OCI-M1 (cell line): Measurements from ENCODE around the gene TVP23B.
"Not testable (repeated sequence)": the region's sequence is repeated elsewhere in the genome, so short reads cannot be mapped to it uniquely, and the experiment has no call there.

Experiments
- DNase-seq: peaks from one replicate; lab custom pipeline; 2025; lab: John Stamatoyannopoulos, UW

TVP23B gene

DNA sequence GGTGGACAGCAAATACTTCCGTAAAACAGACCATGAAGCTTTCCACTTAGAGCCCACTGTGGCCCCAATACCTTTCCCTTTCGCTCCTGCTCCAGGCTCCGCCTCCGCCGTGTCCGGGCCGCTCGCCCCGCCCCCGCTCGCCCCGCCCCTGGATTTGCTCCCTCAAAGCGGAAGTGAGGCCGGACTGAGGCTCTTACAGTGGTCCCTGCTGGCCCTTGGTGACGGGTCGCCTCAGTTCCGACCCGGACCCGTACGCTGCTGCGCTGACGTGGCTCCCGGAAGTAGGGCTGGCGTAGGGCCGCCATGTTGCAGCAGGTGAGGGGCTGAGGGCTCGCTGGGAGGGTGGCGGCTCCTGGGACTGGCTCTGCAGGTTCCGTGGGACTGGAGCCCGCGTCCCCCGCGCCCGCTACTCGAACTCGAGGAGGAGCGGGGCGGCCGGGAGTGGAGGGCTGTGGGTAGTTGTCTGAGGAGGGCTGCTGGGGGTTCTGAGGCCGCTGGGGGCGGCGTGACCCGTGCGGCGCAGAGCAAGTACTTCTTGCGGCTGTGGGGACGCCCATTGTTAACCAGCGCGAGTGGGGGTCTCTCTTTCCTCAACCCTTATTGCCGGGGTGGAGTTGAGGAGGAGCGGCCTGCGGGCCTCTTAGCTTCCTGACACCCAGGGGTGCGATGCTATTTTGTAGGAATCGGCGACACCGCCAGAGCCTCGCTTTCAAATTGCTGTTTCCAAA, at the start of gene TVP23B:
Gene TVP23B, plus strand, starts transcription at position 193 of the 728 bp plus-strand sequence. Its CDS starts 111 bp downstream, at position 304.
- peak; percentile 96 for DNase-seq

DNA sequence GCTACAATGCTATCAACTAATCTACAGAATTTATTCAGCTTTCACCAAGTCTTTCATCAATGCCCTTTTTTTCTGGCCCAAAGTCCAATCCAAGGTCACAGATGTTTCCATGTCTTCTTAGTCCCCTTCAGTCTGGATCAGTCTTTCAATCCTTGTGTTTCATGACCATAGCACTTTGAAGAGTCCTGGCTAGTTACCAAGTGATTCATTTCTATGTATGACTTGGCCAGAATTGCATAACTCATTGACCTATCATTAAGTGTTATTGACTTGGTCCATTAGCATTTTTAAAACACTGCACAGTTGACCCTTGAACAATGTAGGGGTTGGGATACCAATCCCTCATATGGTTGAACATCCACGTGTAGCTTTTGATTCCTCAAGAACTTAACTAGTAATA, 48.5 kb upstream of the TVP23B start:
- not testable (repeated sequence) for DNase-seq

DNA sequence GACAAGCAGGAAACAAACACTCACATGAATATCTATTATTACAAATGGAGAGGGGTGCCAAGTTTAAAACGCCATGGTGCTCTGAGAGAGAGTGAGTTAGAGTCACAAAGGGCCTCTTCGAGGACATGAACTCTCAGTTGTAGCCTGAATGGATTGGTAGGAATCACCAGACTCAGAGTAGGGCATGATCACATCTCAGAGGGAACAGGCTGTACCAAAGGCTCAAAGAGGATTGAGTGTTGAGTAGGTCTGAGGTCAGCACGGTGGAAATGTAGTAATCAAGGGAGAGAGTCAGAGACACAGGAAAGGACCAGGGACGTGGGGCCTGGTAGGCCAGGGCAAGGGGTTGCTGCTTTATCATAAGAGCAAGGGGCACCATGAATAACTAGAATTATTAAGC, 47.6 kb upstream of the TVP23B start:
- DNase-seq, result not testable (repeated sequence)

DNA sequence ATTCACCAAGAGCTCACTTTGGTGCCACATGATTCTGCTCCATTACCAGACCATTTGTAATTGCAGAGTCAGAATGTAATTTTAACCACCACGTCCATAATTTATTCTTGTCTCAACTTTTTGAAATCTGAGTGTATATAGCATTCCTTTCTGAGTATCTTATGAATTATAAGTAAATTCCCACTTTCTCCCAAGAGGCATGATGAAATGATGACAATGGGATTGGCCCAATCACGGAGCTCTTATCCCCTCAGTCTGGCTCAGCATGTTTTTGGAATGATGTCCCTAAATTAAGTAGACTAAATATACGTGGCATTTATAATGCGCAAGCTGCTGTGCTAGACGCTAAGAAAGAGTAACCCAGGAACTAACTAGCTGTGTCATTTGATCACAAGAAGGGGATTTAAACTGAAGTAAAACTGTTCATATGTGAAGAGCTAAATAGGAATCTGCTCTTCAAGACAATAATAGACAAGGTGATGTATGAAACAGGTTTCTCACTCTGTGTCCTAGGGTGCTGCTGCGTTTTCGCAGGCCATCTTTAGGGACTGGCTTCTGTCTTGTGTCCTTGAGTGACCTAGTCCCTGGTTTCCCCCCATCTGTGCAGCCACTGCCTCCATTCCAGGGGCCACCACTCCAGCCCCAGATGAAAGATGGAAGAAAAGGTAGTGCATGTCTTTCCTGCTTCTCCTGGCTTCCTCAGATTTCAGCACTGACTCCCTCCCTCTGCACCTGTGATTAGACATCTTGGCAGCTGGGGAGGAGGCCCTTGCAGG, 41.2 kb upstream of the TVP23B start:
- not testable (repeated sequence) for DNase-seq

DNA sequence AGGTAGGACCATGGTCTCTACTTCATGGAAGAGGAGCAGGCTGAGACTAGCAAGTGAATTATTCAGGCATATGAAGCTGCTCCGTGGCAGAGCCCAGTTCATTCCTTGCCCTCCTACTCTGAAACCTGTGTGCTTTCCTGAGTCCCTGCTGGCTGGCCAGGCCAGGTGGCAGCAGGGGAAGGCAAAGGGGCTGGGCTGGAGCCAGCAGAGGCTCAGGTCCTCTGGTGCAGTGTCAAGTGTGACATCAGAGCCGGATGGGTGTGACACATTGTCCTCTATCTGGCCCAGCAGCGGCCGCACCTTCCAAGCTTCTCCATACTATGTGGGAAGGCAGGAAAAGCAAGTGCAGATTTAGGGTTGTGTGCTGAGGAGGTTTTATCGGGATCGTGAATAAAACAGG, 39.8 kb upstream of the TVP23B start:
- DNase-seq, result not testable (repeated sequence)

DNA sequence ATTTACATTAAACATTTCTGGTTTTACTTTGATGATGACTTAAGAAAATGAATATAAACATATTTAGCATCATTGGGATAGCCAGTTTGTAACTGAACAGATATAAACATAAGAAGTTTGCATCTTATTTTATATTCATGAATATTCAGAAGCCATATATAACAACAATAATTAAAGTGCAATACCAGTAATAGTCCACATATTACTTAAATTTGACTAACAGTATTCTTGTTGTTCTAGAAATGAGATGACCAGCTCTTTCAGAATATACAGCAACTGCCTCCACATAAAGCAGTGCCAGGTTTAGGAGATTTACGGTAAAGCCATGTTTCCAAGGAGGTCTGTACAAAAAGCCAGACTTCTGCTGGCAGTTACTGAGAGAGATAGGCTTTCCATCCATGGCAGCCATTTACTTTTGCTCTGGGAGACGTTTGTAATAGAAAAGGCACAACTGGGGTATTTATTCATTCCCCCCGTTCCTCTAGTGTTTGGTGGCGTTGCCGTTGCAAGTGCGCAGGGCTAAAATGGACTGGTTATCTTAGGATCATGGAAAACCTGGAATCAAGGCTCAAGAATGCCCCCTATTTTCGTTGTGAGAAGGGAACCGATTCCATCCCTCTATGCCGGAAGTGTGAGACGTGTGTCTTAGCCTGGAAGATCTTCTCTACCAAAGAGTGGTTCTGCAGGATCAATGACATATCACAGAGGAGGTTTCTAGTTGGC, 37.1 kb upstream of the TVP23B start, which contains the start of gene FBXW10:
Gene FBXW10, plus strand, starts transcription at position 356 of the 723 bp plus-strand sequence. Its CDS starts 191 bp downstream, at position 547.
- DNase-seq, result not testable (repeated sequence)

DNA sequence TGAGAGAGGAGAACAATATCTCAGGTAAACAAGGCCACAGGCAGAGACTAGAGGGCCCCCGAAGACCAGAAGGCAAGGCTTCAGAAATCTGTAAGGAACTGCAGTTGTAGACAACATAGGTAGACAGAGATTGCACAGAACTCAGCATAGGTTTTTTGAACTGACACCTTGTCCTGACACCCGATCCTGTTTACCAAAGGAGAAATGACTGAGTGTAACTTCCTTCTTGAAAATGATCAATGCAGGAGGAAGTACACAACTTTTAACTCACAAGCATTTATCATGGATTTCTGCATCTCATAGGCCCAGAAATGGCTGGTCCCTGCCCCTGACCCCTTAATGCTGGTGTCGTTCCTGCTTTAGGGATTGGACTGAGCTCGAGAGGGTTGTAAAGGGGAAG, 36.3 kb upstream of the TVP23B start:
- DNase-seq, result not testable (repeated sequence)

DNA sequence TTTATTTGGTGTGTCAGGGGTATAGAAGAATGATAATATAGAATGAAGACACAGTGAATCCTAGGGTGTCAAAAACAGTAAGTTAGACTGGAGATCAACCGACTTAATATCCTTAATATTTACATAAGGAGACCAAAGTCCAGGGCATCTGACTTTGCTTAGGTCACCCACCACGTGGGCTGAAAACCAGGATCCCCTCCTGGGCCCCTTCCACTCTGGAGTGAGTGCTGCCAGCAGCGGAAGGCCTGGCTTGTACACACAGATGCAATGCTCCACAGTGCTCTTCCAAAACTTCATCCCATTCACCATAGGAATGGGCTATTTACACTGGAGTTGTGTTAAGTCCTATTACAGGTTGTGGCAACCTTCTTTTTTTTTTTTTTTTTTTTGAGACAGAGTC, 34.4 kb upstream of the TVP23B start:
- not testable (repeated sequence) for DNase-seq

DNA sequence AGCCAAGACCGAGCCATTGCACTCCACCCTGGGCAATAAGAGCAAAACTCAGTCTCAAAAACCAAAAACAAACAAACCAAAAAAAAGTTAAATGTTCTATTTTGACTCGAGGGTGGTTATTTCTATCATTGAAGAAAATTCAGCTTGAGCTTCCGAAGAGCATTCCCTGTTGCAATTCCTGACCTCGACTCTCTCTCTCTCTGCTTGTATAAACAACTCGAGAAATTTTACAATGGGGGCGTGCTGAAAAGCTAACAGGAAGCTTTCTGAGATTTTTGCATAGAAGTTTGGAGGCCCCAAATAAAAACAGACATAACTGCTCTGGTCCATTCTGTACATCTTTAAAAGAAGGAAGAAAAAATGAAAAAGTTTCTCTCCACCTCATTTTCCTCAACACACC, 33.5 kb upstream of the TVP23B start:
- not testable (repeated sequence) for DNase-seq

DNA sequence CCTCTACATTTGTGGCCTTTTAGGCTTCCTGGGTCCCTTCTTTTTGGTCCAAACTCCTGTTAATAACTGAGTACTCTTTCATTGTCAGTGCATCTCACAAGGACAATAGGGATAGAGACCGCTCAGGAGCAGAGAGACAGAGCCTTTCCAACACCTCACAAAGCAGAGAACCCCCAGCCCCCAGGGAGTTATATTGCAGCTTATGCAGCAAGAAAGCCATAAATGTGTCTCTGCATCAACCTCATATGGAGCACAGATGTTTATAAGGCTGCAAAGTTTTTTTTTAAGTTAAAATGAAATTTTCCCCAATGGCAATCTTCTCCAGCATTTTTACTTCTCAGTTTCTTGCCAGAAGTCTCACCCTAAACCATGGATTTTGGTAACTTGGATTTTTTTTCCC, 30.7 kb upstream of the TVP23B start:
- DNase-seq, result not testable (repeated sequence)

DNA sequence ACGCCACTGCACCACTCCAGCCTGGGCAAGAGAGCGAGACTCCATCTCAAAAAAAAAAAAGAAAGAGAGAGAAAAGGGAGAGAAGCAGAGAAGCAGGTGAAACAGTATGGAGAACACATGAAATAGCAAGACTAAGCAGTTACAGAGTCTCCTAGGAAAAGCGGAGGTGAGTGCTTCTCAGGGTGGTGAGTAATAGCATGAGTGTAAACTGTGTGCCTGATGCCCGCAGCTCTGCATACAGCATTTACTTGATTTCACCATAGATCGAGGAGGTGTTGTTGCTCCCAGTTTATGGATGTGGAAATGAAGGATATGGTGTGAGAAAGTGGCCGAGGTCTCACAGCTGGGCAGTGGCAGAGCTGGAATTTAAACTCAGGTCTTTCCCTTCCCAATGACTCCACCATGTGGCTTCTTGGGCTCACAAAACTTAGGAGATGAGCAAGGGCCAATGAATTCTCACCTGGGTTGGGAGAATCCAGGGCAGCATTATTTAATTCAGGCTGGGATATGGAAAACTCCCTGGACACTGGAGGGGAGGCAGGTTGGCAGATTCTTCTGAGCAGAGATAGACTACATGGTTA, 27.1 kb upstream of the TVP23B start:
- DNase-seq, result not testable (repeated sequence)

DNA sequence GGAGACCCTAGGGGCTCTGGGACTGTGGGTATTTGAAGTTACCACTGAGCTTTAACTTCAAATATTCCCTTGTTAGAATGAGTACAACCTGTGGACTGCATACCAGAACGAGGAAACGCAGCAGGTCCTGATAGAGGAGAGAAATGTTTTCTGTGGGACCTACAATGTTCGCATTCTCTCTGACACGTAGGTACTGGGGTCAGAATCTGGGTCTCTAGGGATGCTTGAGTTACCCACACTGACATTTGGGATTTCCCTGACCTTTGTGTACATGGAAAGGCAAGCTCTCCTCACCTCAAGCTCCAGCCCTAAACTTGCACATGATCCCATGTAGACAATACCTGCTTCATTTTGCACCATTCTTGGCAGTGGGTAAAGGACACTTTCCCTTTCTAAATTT, 25.0 kb upstream of the TVP23B start:
- not testable (repeated sequence) for DNase-seq

DNA sequence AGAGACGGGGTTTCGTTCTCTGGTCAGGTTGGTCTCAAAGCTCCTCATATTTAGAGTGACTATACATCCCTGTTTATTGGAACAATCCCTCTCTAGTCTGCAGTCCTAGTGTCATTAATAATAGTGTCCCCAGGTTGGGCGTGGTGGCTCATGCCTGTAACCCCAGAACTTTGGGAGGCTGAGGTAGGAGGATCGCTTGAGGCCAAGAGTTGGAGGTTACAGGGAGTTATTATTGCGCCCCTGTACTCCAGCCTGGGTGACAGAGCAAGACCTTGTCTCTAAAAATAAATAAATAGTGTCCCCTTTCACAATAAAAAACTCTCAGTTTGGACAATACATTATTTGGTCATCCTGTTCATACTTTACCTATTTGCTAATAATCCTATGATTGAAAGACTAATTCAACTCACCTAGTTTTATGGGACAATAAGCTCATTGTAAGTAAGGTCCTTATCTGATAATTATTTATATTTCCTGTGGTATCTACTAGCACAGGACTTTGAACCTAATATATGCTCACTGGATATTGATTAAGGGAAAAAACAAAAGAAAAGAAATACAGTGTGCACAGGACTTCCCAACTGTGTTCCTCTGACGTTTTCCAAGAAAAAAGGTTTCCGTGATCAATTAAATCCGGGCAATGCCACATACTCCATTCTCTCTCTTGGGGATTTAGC, 23.5 kb upstream of the TVP23B start:
- DNase-seq, result not testable (repeated sequence)

DNA sequence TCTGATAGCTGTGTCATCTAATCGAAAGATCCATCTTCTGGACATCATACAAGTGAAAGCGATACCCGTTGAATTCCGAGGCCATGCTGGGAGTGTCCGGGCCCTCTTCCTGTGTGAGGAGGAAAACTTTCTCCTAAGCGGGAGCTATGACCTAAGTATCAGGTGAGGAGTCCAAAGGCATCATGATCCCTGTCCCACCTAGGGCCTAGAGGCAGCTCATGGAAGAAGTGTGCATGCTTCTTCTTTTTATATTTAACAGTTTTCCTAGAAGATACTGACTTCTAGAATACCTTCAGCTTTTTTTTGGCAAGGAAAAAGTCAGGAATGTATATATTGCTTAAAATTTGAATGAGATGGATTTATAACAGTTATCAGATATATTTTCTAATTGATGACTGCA, 22.6 kb upstream of the TVP23B start:
- DNase-seq, result not testable (repeated sequence)

DNA sequence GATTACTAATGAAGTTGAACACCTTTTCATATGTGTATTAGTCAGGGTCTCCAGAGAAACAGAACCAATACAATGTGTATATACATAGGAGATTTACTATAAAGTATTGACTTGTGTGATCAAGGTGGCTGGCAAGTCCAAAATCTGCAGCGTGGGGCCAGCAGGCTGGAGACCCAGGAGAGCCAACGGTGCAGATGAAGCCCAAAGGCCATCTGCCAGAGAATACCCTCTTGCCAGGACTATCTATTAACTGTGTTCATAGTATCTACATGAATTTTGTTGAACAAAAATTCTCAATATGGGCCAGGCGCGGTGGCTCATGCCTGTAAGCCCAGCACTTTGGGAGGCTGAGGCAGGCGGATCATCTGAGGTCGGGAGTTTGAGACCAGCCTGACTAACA, 20.8 kb upstream of the TVP23B start:
- DNase-seq, result not testable (repeated sequence)

DNA sequence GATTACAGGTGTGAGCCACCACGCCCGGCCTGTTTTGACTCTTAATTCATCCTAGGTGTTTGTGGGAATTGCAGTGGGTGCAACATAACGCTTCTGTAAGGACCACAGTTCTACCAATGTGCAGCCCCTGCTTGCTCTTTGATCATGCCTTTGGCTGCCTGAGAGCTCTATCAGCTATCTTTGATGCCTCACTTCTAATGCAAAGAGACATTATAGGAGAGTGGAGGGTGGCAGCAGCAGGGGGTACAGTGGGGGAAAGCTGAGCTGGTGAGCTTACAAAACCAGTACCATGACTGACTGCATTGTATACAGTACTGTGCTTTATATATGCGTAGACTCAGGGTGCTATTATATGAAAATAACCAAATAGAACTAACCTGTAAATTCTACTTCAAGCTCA, 10.4 kb upstream of the TVP23B start:
- DNase-seq, result not testable (repeated sequence)

DNA sequence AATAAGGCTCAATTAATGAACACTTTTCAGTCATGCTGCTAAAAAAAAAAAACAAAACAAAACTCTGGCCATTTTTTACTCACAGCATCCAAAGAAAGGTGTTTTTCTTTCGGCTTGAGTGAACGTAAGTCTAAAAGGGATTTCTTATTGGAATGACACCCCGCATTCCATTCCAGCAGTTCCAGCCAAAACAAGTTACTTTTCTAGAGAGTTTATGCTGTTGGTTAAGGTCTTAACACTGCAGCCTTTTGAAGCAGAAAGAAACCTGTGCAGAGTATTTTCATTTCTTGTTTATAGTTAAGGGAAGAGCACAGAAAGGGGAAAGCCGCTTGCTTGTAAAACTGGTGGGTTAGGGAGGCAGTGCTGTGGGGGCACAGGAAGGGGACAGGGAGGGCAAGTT, 9.9 kb upstream of the TVP23B start:
- not testable (repeated sequence) for DNase-seq

DNA sequence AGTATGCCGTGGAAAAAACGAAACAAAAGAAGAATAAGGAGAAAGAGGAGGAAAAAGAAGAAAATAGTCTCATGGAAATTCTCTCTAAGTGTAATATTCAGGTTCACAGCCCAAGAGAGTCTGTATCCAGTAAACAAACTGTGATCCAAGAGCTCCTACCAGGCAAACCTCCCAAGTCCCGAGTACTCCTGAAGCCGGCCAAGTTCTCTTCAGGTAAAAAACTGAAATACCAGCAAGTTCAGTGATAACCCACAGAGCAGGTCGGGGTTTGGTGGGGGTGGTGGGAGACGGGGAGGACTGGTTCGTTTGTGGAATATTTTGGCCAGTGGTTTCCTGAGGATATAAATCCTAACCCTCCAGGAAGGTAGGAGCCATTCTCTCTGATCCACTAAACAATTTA, 8.5 kb upstream of the TVP23B start:
- no peak for DNase-seq

DNA sequence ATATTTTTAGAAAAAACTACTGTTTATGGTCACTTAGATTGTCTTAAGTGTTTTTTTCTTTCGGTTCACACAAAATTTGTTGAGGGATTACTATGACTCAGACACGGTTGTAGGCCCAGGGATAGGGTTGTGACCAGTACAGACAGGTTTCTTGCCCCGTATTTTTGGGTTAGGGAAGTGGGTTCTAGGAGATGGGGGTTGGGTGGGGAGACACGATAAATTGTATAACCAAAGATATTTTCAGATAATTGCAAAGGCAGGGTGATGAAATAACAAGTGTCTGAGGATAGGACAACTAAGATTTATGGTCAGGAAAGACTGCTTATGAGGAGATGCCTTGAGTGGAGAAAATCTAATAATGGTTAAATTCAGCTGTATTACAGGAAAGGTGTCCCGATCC, 822 bp downstream of the TVP23B start:
- DNase-seq, result not testable (repeated sequence)

DNA sequence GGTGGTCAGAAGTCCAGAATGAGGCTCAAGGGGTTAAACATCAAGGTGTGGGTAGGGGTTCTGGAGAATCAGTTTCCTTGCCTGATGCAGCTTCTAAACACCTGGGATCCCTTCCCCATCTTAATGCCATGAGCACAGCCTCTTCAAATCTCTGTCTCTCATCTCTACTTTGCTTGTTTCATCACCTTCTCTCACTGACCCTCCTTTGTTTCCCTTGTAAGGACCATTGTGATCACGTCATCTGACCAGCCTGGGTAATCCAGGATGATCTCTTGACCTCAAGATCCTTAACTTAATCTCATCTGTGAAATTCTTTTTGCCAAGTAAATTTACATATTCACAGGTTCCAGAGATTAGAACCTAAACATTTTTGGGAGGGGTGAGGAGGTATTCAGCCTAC, 5.0 kb downstream of the TVP23B start:
- not testable (repeated sequence) for DNase-seq

DNA sequence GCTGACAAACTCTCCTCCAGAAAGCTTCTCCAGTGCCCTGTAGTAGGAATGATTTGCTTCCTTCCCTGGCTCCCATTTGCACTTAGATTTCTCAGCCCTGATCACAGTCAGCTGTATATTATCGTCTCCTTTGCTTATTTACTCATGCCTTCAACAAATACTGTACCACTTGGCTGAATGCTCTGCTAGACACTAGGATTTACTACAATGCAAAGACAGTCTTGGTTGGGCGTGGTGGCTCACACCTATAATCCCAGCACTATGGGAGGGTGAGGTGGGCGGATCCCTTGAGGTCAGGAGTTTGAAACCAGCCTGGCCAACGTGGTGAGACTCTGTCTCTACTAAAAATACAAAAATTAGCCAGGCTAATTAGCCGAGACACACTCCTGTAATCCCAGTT, 5.9 kb downstream of the TVP23B start:
- DNase-seq, result not testable (repeated sequence)
